Hepatocyte (in vitro differentiated cells): ENCODE data around the gene RSPRY1. TPM values are rescaled to one million over a fixed set of nuclear protein-coding genes. Genes with fewer than 3 reads are reported as not detected.
A peak's percentile ranks its signal among the peaks of the same experiment; 100 is the strongest.

Experiments
- DNase-seq: peaks from one replicate; pipeline ENCODE4 v3.0.0-alpha.2; 2016; ENCODE audit warnings: low spot score
- H2AFZ ChIP-seq: fragments of 200-600 bp; sonication (generic); 2 replicates; pipeline ENCODE4 v1.6.0; 2016; ENCODE audit warnings: antibody characterized with exemption, mild to moderate bottlenecking
- H3K27ac ChIP-seq: fragments of 200-600 bp; sonication (generic); 2 replicates; pipeline ENCODE4 v1.5.1; 2016; ENCODE audit warnings: mild to moderate bottlenecking
- H3K27me3 ChIP-seq: fragments of 200-600 bp; sonication (generic); 2 replicates; pipeline ENCODE4 v1.6.1; 2016
- H3K36me3 ChIP-seq: fragments of 200-600 bp; sonication (generic); replicated peaks from 2 replicates; pipeline ENCODE4 v1.5.1; 2016; ENCODE audit warnings: low read depth; ENCODE audit not compliant: insufficient read depth
- H3K4me1 ChIP-seq: fragments of 200-600 bp; sonication (generic); 2 replicates; pipeline ENCODE4 v1.5.1; 2016; ENCODE audit warnings: mild to moderate bottlenecking, moderate library complexity; ENCODE audit not compliant: insufficient read depth
- H3K4me2 ChIP-seq: fragments of 200-600 bp; sonication (generic); 2 replicates; pipeline ENCODE4 v1.6.0; 2016
- H3K4me3 ChIP-seq: fragments of 200-600 bp; sonication (generic); 2 replicates; pipeline ENCODE4 v1.5.1; 2016; ENCODE audit warnings: mild to moderate bottlenecking
- H3K79me2 ChIP-seq: fragments of 200-600 bp; sonication (generic); 2 replicates; pipeline ENCODE4 v1.6.0; 2017; ENCODE audit warnings: mild to moderate bottlenecking
- H3K9me2 ChIP-seq: fragments of 200-600 bp; sonication (generic); replicated peaks from 2 replicates; pipeline ENCODE4 v1.6.0; 2017; ENCODE audit warnings: mild to moderate bottlenecking; ENCODE audit not compliant: insufficient read depth
- H3K9me3 ChIP-seq: fragments of 200-600 bp; sonication (generic); 2 replicates; pipeline ENCODE4 v1.5.1; 2016; ENCODE audit warnings: low read depth, mild to moderate bottlenecking
- H4K20me1 ChIP-seq: fragments of 200-600 bp; sonication (generic); 2 replicates; pipeline ENCODE4 v1.6.0; 2016; ENCODE audit warnings: mild to moderate bottlenecking; ENCODE audit not compliant: insufficient read depth, poor library complexity, severe bottlenecking
- EZH2 ChIP-seq: fragments of 200-600 bp; sonication (generic); IDR thresholded peaks from 2 replicates; pipeline ENCODE4 v1.6.1; 2016; ENCODE audit warnings: antibody characterized with exemption, mild to moderate bottlenecking, borderline replicate concordance
- EZH2phosphoT487 ChIP-seq: fragments of 200-600 bp; sonication (generic); IDR thresholded peaks from one replicate; pipeline ENCODE4 v1.6.1; 2018; ENCODE audit warnings: antibody characterized with exemption, mild to moderate bottlenecking, low read depth, moderate library complexity; ENCODE audit not compliant: unreplicated experiment, severe bottlenecking
- WGBS: methylation state at CpG from one replicate; pipeline ENCODE4 v1.1.6; 2016; ENCODE audit warnings: low lambda C conversion rate; ENCODE audit errors: missing lambda C conversion rate; 5-methylcytosine and 5-hydroxymethylcytosine counted together
- polyA plus RNA-seq: library from polyadenylated mRNA; unstranded; fragments of >200 nt; fragmentation: Nextera tagmentation; extraction: Ambion mirVana; gene quantifications from 2 replicates; pipeline ENCODE4 v1.2.1, GENCODE V29; 2016
- total RNA-seq: library from RNA; depleted of rRNA; stranded (reverse); fragments of >200 nt; gene quantifications from 2 replicates; pipeline ENCODE4 v1.2.3, GENCODE V29; 2014
- TF ChIP-seq, protein P1 (sequence below): fragments of 200-600 bp; sonication (generic); IDR thresholded peaks from 2 replicates; pipeline ENCODE4 v1.5.1; 2016; ENCODE audit warnings: antibody characterized with exemption, mild to moderate bottlenecking; ENCODE audit not compliant: poor library complexity

Gene RSPRY1
- total and polyA plus RNA-seq, 2 experiments from 2014 or later = 42.3 to 57.5 TPM

DNA sequence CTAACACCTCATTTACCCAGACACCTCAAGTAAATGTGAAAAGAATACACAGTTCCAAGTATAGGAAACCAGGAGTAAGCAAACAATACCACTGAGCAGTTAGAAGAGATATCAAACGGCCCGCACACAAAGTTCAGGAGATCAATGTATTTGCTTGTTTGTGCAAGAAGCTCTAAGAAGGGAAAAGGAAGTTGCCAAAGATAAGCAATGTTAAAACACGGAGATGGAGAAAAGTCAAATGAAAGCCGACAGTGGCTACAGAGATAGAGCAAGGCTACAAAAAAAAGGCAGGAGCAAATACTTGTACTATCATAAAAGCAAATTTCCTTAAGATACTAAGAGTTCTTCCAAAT, 29.8 kb upstream of the RSPRY1 start:
- Histone ChIP-seq H3K27ac (no peak overlapping the region), H3K4me2 (no peak overlapping the region)

DNA sequence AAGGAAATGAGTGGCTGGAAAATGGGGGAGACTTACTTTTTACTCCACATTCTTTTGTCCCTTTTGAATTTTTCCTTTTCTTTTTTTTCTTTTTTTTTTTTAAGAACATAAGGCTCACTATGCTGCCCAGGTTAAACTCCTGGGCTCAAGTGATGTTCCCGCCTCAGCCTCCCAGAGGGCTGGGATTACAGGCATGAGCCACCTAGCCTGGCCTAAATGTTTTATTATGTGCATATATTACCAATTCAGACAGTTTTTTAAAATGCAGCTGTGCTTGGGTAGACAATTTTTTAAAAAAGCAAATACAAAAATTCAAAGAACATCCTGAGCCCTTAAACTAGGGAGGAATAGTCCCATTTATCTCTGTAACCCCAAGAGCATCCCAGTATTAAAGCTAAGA, 28.6 kb upstream of the RSPRY1 start:
- Histone ChIP-seq H3K36me3 (peaks cover 3% of the 10 kb centered on the region), H3K9me2 (no peaks in the 10 kb centered on the region), H3K9me3 (no peaks in the 10 kb centered on the region), H3K79me2 (no peaks in the 10 kb centered on the region), H3K4me1 (no peaks in the 10 kb centered on the region), H3K4me2 (no peak overlapping the region), H3K4me3 (no peak overlapping the region), H3K27ac (no peak overlapping the region), H2AFZ (no peak overlapping the region), H4K20me1 (no peaks in the 10 kb centered on the region), H3K27me3 (no peaks in the 10 kb centered on the region)
- TF ChIP-seq, protein P1, sequence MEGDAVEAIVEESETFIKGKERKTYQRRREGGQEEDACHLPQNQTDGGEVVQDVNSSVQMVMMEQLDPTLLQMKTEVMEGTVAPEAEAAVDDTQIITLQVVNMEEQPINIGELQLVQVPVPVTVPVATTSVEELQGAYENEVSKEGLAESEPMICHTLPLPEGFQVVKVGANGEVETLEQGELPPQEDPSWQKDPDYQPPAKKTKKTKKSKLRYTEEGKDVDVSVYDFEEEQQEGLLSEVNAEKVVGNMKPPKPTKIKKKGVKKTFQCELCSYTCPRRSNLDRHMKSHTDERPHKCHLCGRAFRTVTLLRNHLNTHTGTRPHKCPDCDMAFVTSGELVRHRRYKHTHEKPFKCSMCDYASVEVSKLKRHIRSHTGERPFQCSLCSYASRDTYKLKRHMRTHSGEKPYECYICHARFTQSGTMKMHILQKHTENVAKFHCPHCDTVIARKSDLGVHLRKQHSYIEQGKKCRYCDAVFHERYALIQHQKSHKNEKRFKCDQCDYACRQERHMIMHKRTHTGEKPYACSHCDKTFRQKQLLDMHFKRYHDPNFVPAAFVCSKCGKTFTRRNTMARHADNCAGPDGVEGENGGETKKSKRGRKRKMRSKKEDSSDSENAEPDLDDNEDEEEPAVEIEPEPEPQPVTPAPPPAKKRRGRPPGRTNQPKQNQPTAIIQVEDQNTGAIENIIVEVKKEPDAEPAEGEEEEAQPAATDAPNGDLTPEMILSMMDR = no peak
- TF ChIP-seq EZH2phosphoT487 (no peak), EZH2 (no peak)
- DNase-seq = no peak
- 100% methylated on average over 1 of the region's 1 CpG for WGBS

More for the DNA sequence above, 29.8 kb upstream of the RSPRY1 start:
- peaks cover 3% of the 10 kb centered on the region for H3K36me3 ChIP-seq
- H3K4me3 ChIP-seq = no peak overlapping the region
- DNase-seq = no peak
- TF ChIP-seq EZH2phosphoT487 = peak; percentile 40
- TF ChIP-seq EZH2 = no peak
- TF ChIP-seq, protein P1 = no peak
- no peaks in the 10 kb centered on the region for H3K9me2 ChIP-seq
- H3K27me3 ChIP-seq = no peaks in the 10 kb centered on the region
- H4K20me1 ChIP-seq = no peaks in the 10 kb centered on the region
- 57% methylated on average over 4 of the region's 4 CpGs for WGBS
- no peaks in the 10 kb centered on the region for H3K9me3 ChIP-seq
- H3K4me1 ChIP-seq = no peaks in the 10 kb centered on the region
- no peak overlapping the region for H2AFZ ChIP-seq
- H3K79me2 ChIP-seq = no peaks in the 10 kb centered on the region

DNA sequence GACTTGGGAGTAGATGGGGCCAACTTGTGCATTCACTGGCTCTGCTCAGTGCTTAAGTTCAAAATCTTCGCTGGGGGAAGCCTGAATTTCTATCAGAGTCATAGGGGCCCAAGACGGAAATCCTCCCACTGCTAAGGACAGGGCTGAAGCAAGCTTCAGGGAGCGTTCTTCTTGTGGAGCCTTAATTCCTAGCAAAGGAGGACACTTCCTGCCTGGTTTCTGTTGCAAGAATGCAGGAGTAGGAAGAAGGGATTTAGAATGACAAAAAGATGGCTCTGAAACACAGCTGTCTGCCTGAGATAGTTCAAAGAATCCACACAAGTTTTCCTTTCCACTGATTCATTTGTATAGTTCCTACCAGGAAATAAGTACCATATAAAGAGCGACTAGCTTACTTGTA, 26.7 kb upstream of the RSPRY1 start:
- no peak for DNase-seq
- WGBS = 78% methylated on average over 4 of the region's 4 CpGs
- no peaks in the 10 kb centered on the region for H4K20me1 ChIP-seq
- no peak overlapping the region for H3K4me2 ChIP-seq
- H3K36me3 ChIP-seq = no peaks in the 10 kb centered on the region
- H3K9me2 ChIP-seq = no peaks in the 10 kb centered on the region
- H2AFZ ChIP-seq = no peak overlapping the region
- no peak for TF ChIP-seq EZH2phosphoT487
- TF ChIP-seq, protein P1 = no peak
- no peak for TF ChIP-seq EZH2
- H3K9me3 ChIP-seq = no peaks in the 10 kb centered on the region
- no peak overlapping the region for H3K27ac ChIP-seq
- H3K4me1 ChIP-seq = no peaks in the 10 kb centered on the region
- H3K27me3 ChIP-seq = no peaks in the 10 kb centered on the region
- H3K4me3 ChIP-seq = no peak overlapping the region
- H3K79me2 ChIP-seq = no peaks in the 10 kb centered on the region

DNA sequence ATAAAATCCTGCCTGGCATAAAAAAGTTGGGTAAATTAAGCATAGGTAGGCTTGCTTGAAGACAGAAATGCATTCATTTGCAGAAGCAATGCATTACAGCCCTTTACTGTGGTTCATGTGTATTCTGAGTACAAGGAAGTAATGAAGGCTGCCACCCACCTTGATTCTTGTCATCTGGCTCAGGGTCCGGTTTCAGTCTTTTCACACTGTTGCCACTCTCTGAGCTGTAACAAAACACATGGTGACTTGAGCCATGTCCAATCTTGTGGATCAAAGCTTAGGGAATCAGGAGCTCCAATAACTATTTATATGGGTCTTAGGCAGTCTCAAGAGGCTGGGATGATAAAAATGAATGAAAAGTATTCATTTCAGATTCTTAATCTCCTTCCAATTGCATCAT, 22.3 kb upstream of the RSPRY1 start:
- TF ChIP-seq, protein P1 = no peak
- TF ChIP-seq EZH2 (no peak), EZH2phosphoT487 (no peak)
- no peaks in the 10 kb centered on the region for H3K4me1 ChIP-seq
- WGBS = 47% methylated on average over 1 of the region's 1 CpG
- H3K9me2 ChIP-seq = no peaks in the 10 kb centered on the region
- H3K36me3 ChIP-seq = no peaks in the 10 kb centered on the region
- no peak for DNase-seq
- no peaks in the 10 kb centered on the region for H3K27me3 ChIP-seq
- H3K4me2 ChIP-seq = no peak overlapping the region
- H3K27ac ChIP-seq = no peak overlapping the region
- no peaks in the 10 kb centered on the region for H4K20me1 ChIP-seq
- no peak overlapping the region for H2AFZ ChIP-seq
- H3K79me2 ChIP-seq = no peaks in the 10 kb centered on the region
- no peaks in the 10 kb centered on the region for H3K9me3 ChIP-seq
- no peak overlapping the region for H3K4me3 ChIP-seq
